Activated CD4-positive, CD25-positive, alpha-beta regulatory T cell treated with anti-CD3 and anti-CD28 coated beads, Interleukin-2, amount 50 U/mL, for 24 hours (primary cell): Measurements from ENCODE around the gene ADH6.
"Not testable (repeated sequence)": the region's sequence is repeated elsewhere in the genome, so short reads cannot be mapped to it uniquely, and the experiment has no call there.

Experiments used
- ATAC-seq, 2 donors: fragments of 150-1000 bp; cut with Tn5 transposase; one replicate each; pipeline ENCODE4 v1.10.0; 2021; ENCODE audit warnings: mild to moderate bottlenecking in 1 of 2, moderate library complexity in 1 of 2

The ADH6 gene

GRCh38 chr4:99219072-99219471, at the start of gene ADH6:
Gene ADH6, minus strand, starts transcription at chr4:99219246. Its CDS starts 94 bp downstream, at chr4:99219152.
- ATAC-seq = no peak

- no peak for ATAC-seq
Measured at GRCh38 chr4:99264927-99265326, 45.9 kb upstream of the ADH6 start.

DNA sequence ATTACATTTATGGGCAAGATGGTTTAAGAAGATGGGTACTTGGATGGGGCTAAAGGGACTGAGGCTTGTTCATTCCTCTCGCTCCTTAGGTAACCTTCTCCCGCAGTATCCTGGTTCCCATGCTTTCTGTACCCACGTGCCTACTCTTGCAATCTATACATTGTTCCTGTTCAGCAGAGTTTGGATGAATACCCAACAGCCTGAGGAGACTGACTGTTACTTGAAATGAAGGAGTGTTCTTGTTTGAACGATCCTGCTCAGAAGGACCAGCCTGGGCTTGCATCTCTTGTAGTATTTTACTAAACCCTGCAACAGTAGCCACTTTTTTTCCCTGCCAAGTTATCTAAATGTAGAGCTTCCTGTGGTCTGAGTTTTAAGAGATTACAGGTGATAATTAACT, 33.7 kb upstream of the ADH6 start:
- ATAC-seq = no peak

- no peak for ATAC-seq
Measured at GRCh38 chr4:99248714-99249113, 29.7 kb upstream of the ADH6 start.

DNA sequence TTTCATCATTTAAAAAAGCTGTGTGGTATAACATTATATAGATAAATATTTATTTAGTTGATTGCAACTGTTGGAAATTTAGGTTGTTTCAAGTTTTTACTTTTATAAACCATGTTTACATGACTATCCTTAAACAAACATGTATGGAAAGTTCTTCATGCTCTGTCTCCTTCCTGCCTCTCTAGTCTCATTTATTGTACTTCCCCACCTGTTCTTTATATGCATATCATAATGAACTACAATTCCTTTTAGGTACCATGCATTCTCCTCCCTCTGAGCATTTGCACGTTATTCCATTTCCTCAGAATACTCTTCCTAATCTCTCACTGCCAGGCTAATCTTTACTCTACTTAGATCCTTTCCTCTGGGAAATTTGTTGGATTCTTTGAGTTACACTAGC, 16.9 kb upstream of the ADH6 start:
- no peak for ATAC-seq

DNA sequence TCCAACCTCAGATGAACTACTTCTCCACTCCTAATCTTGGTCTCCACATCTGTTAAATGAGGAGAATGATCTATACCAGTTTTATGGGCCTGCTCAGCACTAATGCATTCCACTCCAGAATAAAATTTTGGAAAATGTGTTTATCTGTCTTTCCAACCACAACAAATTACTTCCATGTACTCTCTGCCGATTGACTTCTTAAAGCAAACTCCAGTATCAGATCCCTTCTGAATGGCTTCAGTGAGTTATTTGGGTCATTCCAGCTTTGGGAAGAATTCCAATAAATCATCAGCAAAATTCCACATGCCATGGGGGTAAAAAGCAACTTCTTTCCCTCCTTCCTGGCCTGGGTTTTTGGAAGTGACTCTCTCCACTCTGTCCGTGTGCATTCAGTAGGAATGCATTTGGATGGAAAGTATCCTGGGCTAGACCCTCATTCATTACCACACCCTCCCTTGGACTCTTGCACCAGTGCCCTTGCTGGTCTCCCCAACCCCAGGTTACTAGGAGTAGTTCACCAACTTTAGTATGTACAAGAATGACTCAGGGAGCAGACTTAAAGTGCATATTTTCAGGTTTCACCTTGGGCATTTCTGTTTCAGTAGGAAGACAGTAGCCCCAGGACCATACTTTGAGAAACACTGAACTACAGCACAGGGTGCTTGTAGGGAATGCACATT, 15.4 kb upstream of the ADH6 start:
- no peak for ATAC-seq

GRCh38 chr4:99233397-99233796, 14.4 kb upstream of the ADH6 start:
- not testable (repeated sequence) for ATAC-seq

- not testable (repeated sequence) for ATAC-seq
Measured at GRCh38 chr4:99228706-99229105, 9.7 kb upstream of the ADH6 start.

GRCh38 chr4:99227646-99228045, 8.6 kb upstream of the ADH6 start:
- not testable (repeated sequence) for ATAC-seq

GRCh38 chr4:99221980-99222379, 2.9 kb upstream of the ADH6 start:
- ATAC-seq = no peak

DNA sequence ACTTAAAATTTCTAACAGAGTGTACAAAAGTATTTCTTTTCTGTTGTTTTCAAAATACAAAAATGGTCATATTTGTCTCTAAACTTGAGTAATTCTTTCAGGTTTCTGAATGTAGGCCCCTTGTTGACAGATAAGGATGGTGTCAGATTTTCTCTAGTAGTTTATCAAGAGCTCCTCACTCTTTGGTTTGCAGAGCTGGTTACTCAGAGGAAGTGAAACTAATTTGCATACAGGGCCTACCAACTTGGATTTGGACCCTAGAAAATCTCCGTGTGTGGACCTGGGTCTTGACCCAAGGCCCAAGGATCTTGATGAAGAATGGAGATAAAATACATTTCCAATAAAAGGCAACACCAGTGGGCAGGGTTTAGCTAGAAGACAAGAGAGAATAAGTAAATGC, 433 bp upstream of the ADH6 start:
- no peak for ATAC-seq

DNA sequence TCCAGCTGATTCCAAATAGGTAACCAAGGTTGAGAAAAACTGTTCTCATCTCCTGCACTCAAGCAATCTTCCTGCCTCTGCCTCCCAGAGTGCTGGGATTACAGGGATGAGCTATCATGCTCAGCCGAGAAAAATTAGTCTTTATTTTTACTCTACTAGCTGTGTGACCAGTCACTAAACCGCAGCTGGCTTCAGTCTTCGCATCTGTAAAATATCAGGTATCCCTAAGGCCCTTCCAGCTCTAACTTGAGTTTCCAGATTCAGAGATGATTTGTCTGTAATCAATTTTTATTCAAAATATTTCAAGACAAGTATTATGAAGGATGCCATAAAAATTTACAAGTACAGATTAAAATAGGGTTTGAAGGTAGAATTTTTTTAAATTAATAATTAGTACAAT, 3.5 kb downstream of the ADH6 start:
- ATAC-seq = no peak

DNA sequence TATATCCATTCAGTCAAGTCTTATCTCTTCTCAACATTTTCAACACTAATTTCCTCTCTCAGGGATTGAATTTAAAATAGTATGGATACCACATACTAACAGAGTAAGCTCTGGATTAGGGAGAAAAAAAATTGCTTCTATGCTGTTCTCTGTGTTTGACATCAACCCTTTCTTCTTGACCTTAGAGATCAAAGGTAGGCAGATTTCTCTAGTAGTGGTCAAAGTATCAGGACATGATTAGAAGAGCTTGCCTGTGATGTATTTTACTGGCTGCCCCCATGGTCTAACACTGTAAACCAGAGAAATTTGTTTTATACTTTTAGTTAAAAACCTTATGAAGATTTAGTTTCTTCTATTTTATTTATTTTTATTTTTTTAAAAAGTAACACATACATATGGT, 8.3 kb downstream of the ADH6 start:
- no peak for ATAC-seq

DNA sequence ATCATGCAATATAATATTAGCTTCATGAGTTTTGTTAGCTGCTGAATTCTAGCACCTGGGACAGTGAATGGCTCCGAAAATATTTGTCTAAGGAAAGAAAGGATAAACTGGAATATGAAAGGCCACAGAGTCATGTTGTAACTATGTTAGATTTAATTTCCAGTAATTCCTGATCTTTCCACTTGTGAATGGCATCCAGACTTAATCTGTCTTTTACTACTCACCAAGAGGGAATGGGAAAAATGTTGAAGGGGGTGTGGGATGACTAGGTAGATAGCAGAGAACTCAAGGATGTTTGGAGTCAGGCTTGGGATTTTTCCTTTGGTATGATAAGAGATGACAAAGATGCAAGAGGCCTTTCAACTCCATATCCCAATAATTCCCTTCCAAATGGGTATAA, 9.4 kb downstream of the ADH6 start:
- ATAC-seq = no peak

DNA sequence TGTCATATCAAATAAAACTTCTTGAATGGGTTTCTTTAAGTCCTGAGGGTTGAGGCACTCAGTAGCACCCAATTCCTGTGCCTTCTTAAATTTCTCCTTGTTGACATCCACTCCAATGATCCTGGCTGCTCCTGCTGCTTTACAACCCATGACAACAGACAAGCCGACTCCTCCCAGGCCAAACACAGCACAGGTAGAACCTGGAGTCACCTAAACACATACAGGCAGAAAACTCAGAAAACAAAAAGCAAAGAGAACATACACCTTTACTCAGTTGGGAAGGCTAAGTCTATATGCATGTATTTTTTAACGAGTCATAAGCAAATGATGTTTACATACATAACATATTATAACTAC, 10.3 kb downstream of the ADH6 start:
- no peak for ATAC-seq

- no peak for ATAC-seq
Measured at GRCh38 chr4:99207911-99208718, 10.9 kb downstream of the ADH6 start.

DNA sequence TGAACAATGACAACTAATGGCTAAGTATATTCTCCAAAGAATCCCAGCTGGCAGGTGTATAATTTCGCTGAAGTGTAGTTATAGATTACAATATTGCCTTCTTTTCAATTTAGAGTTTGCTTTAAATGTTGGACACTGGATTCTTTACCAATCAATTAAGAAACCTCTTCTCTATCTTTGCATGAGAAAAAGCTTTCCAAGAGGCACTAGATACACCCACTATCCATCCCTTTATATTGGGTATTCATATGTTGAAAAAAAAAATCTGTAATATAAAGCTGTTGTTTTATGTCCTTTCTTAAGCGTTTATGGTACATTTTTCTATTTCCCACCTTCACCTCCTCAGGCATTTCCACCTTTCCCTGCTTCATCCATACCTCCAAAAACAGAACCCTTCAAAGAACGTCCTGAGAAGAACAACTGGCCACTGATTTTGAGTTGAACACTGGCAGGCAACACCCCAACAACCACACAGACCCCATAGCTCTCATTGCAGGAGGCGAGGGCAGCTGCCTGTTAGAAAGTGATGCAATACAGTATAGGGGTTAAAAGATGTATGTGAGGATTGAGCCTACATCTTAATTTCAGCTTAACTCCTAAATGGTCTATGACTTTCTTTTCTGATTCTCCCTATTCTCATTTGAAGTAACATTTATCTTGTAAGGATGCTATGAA, 11.8 kb downstream of the ADH6 start:
- ATAC-seq = no peak

- no peak for ATAC-seq
Measured at GRCh38 chr4:99205153-99205979, 13.7 kb downstream of the ADH6 start.

DNA sequence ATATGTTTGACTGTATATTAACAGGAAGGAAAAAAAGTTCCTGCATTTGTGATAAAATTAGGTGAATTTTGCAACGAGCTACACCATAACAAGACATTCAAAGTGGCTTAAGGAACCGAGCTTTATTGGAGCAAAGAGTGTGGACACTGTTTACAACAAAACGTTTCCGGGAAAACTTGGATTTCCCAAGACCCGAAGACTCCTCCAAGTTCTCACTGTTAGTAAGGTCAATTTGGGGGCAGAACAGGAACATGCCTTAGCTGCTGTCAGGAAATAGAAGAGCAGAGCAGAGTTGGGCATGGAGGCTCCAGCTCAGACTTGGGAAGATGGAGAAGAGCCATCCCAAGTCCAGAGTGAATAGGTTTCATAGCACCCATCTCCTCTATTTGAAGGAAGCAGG, 16.5 kb downstream of the ADH6 start:
- ATAC-seq = no peak

- no peak for ATAC-seq
Measured at GRCh38 chr4:99202094-99202493, 17.0 kb downstream of the ADH6 start.

- no peak for ATAC-seq
Measured at GRCh38 chr4:99201690-99202089, 17.4 kb downstream of the ADH6 start.

GRCh38 chr4:99200138-99200537, 18.9 kb downstream of the ADH6 start:
- ATAC-seq = no peak

DNA sequence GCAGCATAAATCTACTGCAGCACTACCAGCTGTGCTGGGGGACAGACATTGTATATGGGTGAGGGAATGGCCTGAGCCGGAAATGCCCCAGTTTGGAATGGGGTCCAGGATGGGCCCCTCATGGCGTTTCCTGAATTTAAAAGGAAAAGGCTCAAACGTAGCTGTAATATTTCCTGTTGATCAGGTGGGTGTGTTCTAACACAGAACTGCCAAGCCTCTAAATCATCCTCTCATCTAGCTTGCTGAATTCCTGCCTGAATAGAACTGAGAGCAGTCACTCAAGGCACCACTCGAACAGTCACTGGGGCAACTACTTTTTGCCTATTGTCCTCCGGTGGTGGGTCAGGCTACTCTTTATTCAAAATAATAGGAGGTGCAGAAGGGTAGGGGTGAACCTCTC, 28.7 kb downstream of the ADH6 start:
- no peak for ATAC-seq
